ENCODE measurements around the gene PGAP3. TPM values are rescaled to one million over a fixed set of nuclear protein-coding genes. Genes with fewer than 3 reads are reported as not detected.

PGAP3 gene
- total RNA-seq, 1 experiment from 2014 or later, result 29.0 TPM

DNA sequence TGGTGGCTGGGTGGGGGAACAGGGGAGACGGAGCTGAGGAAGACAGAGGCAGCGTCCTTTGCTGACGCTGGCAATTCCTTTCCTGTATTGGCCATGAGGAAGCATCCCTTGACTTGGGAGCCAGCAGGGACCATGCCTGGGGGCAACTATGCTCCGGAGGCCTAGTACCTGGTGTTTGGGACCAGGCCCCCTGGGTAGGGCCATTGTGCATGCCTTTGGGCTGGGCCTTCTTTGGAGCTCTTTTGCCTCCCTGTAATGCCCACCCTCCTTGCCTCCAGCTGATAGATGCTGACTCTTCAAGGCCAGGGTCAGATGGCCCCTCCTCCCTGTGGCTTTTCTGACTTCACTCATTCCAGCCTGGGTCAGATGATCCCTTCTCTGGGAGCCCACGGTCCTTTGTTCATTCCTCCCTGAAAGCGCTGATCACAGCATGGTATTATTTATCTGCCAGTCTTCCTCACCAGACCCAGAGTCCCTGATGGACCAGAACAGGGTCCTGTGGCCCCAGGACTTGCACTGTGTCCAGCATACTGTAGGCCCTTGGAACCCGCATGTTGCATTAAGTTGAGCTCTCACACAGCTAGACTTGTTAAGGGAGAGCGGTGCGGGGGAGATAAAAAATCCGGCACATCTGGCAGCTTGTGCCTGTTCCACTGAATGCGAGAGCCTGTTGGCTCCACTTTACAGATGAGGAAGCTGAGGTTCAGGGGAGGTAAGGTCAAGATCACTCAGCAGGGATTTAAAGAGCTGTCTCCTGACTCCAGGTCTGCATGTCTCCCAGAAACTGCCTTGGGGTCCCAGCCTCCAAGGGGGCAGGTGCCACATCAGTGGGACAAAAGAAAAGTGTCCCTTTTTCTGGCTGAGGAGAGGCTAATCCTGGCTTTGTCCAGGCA lies 48.0 kb downstream of the PGAP3 start:
- H3K27me3 Mint-ChIP-seq (ENCODE audit: low read depth), result no peaks in the 10 kb centered on the region
- H3K9me3 ChIP-seq (ENCODE audit: control insufficient read depth, low read depth, low read length), result no peaks in the 10 kb centered on the region
- no peak overlapping the region for H3T11ph ChIP-seq (ENCODE audit: low read length)
- no peak overlapping the region for H3K23ac ChIP-seq (ENCODE audit: insufficient read length, low read depth, low read length)
- TF ChIP-seq, protein P1, sequence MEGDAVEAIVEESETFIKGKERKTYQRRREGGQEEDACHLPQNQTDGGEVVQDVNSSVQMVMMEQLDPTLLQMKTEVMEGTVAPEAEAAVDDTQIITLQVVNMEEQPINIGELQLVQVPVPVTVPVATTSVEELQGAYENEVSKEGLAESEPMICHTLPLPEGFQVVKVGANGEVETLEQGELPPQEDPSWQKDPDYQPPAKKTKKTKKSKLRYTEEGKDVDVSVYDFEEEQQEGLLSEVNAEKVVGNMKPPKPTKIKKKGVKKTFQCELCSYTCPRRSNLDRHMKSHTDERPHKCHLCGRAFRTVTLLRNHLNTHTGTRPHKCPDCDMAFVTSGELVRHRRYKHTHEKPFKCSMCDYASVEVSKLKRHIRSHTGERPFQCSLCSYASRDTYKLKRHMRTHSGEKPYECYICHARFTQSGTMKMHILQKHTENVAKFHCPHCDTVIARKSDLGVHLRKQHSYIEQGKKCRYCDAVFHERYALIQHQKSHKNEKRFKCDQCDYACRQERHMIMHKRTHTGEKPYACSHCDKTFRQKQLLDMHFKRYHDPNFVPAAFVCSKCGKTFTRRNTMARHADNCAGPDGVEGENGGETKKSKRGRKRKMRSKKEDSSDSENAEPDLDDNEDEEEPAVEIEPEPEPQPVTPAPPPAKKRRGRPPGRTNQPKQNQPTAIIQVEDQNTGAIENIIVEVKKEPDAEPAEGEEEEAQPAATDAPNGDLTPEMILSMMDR (conservative IDR thresholded peaks at IDR 0.05), result no peak
- no peak overlapping the region for H2AFZ ChIP-seq (ENCODE audit: low read length)
- no peaks in the 10 kb centered on the region for H4K20me1 ChIP-seq (ENCODE audit: control insufficient read depth, insufficient read depth, insufficient read length)
- no peak overlapping the region for H4K91ac ChIP-seq (ENCODE audit: insufficient read length, low read depth, low read length)
- no peak overlapping the region for H2BK15ac ChIP-seq (ENCODE audit: low read depth, low read length)
- no peaks in the 10 kb centered on the region; the same call in 1 of the 2 replicates for H3K79me2 ChIP-seq (ENCODE audit: insufficient read depth, low read length)
- no peak overlapping the region for H2AK5ac ChIP-seq (ENCODE audit: insufficient read length, low read length)
- no peak overlapping the region for H2BK12ac ChIP-seq (ENCODE audit: insufficient read length, low read depth, low read length)
- H3K36me3 Mint-ChIP-seq (ENCODE audit: insufficient read depth in 1 of 3, low read depth in 3 of 3), result peaks cover 0 to 3% (median 0%) of the 10 kb centered on the region in 3 experiments; a peak in 3 of 7 replicates
- H3K27ac Mint-ChIP-seq, result peak overlapping the region; percentile 58 to 75 (median 72); a peak in 6 of 7 replicates
- no peak overlapping the region for H2BK120ac ChIP-seq (ENCODE audit: low read depth, low read length, poor library complexity, severe bottlenecking)
- no peak overlapping the region for H3K14ac ChIP-seq (ENCODE audit: insufficient read depth, low read length)
- DNase-seq, result no peak
- H3K27ac ChIP-seq (ENCODE audit: insufficient read length, low read depth, low read length), result no peak overlapping the region
- peaks cover 64 to 66% of the 10 kb centered on the region in 2 experiments for H3K4me1 Mint-ChIP-seq
- H3K4me1 ChIP-seq (ENCODE audit: insufficient read depth, low read length), result peaks cover 9% of the 10 kb centered on the region; the same call in 1 of the 2 replicates
- no peak overlapping the region for H3K9ac ChIP-seq (ENCODE audit: extremely low read depth, insufficient read length, low read length)
- peak overlapping the region in 1 of 2 experiments; percentile 61; a peak in 3 of 5 replicates for H3K4me3 Mint-ChIP-seq
- H3K4me2 ChIP-seq (ENCODE audit: insufficient read depth, insufficient read length, low read length), result no peak overlapping the region
- no peak overlapping the region for H3K18ac ChIP-seq (ENCODE audit: insufficient read length, low read depth, low read length)
- no peak overlapping the region for H4K5ac ChIP-seq (ENCODE audit: insufficient read length, low read depth, low read length)
- peaks cover 9% of the 10 kb centered on the region for H3K23me2 ChIP-seq (ENCODE audit: insufficient read length, low read depth, low read length, poor library complexity, severe bottlenecking)
- no peak overlapping the region for H2BK20ac ChIP-seq (ENCODE audit: low read depth, low read length, poor library complexity, severe bottlenecking)
- no peaks in the 10 kb centered on the region for H3K79me1 ChIP-seq (ENCODE audit: insufficient read depth, low read depth, low read length, poor library complexity, severe bottlenecking)
- H3K4ac ChIP-seq (ENCODE audit: low read depth, low read length), result no peak overlapping the region
- H3K9me3 Mint-ChIP-seq, result no peaks in the 10 kb centered on the region
- H2BK5ac ChIP-seq (ENCODE audit: insufficient read length, low read length), result no peak overlapping the region
- no peaks in the 10 kb centered on the region for H3K27me3 ChIP-seq (ENCODE audit: insufficient read depth, low read length)
- no peak overlapping the region for H4K8ac ChIP-seq (replicated peaks; ENCODE audit: insufficient read length, low read depth, low read length)
- no peak overlapping the region for H3K56ac ChIP-seq (ENCODE audit: insufficient read length, low read depth, low read length)
- no CpG with 5 or more reads among the region's 11 CpGs for WGBS (ENCODE audit: extremely low coverage, insufficient read length, low lambda C conversion rate)
